ENCODE data around the gene ARVCF.

Gene ARVCF

GRCh38 chr22:19998991-19999820, 17.4 kb downstream of the ARVCF start:
- no peak for DNase-seq (ENCODE audit: low read depth)

- no peak for DNase-seq (ENCODE audit: low read depth)
Observed at GRCh38 chr22:19998232-19998951, 18.2 kb downstream of the ARVCF start.

DNA sequence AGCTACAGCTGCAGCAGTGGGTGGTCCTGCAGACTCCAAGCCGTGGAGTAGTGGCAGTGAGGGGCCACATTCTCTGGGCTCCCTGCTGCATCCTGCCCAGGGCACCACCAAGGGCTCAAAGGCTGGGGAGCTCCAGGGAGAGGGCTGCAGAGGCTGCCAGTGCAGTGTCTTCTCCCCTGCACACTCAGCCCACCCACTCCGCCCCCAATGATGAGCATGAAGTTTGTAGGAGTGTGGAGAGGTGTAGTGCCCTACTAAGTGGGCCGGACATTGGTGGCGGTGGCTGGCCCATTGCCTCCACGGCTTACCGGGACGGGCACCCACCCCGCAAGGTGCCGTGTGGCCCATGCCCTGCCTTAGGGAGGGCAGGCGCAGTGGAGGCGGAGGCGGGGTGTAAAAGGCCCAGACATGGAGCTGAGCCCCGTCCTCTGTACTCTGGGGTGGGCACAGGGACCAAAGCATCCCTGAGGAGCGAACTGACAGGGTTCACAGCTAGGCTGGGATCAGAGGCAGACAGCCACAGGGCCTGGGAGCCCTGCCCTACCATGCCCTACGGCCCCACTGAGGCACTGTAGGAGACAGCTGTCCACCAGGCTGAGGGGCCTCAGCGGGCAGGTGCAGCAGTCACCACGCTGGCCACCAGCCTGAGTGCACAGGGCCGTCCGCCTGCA, 18.9 kb downstream of the ARVCF start:
- no peak for DNase-seq (ENCODE audit: low read depth)

- no peak for DNase-seq (ENCODE audit: low read depth)
Observed at GRCh38 chr22:19996694-19997384, 19.8 kb downstream of the ARVCF start.

DNA sequence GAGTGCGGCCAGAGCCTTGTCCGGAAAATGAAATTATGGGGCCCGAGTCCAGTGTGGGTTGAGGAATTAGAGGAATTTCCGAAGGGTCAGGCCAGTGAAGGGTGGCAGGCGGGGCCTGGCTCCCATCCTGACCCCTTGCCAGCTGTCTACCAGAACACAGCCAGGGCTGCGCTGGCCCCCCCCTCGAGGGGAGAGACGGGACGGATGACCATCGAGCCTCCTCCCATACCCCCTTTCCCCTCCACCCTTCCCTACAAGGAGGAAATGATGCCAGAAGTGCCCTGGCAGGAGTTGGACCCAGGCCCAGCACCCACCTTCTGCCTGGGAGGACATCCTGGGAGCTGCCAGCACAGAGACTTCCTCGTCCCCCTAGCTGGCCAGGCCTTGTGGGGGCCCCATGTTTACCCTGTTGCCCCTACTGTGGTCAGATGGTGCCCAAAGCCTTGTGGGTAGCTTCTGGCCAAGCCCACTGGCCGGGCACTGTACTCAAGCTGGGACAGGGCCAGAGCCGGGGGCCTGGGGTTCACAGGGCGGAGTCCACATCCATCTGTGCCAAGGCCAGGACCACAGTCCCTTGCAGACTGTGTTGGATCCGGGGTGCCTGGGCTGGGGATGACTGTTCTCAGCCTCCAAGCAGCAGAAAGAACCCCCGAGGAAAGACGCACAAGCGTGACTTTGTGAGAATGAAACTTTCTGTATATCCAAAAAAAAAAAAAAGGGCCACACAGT, 20.8 kb downstream of the ARVCF start:
- DNase-seq (ENCODE audit: low read depth) = no peak

DNA sequence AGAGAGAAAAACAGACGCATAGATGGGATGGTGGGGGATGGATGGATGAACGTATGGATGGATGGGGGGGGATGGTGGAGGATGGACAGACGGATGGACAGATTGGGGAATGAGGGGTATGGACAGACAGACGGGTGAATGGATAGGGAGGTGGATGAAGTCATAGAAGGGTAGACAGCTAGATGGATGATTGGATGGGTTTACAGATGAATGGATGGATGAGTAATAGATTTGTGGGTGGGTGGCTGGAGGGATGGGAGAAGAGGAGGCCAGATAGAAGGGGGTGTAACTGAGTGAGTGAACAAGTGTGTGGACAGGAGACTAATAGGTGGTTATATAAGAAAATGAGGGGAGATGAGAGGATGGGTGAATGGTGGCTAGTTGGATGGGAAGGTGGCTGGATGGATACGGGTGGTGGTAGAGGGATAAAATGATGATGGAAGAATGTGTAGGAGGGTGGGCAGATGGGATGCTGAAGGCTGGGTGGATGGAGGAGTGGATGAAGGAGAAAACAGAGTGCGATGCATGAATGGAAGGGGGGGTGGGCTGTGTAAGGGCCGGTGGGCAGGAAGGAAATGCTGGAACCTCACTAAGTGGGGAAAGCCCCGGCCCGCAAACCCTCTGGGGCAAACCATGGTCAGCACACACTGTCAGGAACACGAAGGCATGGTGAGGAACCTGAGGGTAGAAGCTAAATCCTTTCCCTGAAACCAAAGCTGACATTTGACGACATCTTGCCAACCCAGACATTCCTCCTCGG, 21.6 kb downstream of the ARVCF start:
- DNase-seq (ENCODE audit: low read depth) = no peak

DNA sequence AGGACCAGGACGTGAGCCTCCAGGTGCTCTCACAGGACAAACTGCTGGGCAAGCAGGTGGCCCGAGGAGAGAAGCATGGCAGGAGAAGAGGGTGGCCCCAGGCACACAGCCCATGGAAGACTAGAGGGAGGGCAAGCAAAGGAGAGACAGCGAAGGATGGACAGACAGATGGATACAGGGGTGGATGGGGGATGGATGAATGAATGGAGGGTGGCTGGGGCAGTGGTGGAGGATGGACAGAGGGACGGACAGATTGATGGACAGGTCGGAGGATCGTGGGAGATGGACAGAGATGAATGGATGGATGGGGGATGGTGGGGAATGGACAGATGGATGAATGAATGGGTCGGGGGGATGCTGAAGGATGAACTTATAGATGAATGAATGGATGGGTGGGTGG, 22.7 kb downstream of the ARVCF start:
- no peak for DNase-seq (ENCODE audit: low read depth)

DNA sequence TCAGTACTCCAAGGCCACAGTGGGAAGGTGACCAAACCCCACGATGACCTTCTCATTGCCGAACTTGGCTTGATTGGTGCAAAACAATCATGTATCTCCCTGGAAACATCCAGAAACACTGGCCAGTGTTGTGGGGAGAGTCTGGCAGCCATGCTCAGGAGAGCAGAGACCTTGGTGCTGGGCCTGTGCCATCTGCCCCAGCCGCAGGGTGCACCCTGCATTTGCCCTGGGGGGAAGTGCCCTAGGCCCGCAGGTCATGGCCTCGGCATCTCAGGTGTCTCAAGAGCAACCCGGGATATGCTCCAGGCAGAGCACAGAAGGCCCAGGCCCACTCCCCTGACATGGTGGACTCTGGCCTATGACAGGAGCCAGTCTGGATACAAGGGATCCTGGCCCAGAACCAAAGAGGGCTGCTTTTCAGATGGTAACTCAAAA, 23.7 kb downstream of the ARVCF start:
- DNase-seq (ENCODE audit: low read depth) = no peak

GRCh38 chr22:19992481-19992911, 24.1 kb downstream of the ARVCF start:
- DNase-seq (ENCODE audit: low read depth) = no peak

DNA sequence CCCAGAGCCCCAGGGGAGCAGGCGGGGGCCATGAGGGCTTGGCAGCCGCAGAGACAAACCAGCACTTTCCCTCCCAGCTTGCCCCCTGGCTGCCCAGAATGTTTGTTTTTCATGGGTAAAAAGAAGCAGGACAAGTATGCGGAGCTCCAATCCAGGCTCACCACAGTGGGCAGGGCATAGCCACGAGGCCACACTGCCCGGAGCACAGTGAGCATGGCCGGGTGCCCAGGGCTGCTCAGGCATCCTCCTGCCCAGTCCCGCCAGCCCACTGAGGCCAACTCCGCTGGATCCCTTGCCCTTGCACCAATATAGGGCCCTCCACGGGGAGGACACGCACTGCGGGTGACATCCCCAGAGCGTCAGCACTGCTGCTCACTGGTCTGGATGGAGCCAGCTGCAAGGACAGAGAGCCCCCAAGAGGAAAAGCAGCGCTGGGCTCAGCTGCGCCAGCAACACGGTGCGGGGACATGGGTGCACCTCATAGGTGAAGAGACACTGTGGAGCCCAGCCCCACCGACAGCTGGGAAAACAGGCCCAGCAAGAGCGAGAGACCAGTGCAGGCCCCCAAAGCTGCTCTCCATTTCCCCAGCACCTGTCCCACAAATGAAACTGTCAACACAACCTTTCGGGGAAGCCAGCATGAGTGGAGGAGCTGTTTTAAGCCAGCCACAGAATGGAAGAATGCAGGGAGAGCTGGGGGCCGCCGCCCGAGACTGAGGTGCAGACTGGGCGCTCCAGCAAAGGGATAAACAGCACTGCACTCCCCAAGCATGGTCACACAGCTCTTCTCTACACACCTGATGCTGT, 24.8 kb downstream of the ARVCF start:
- DNase-seq (ENCODE audit: low read depth) = no peak

GRCh38 chr22:19991395-19991644, 25.3 kb downstream of the ARVCF start:
- DNase-seq (ENCODE audit: low read depth) = no peak

- DNase-seq (ENCODE audit: low read depth) = no peak
Observed at GRCh38 chr22:19990609-19991394, 25.8 kb downstream of the ARVCF start.

GRCh38 chr22:19990188-19990587, 26.4 kb downstream of the ARVCF start:
- no peak for DNase-seq (ENCODE audit: low read depth)

DNA sequence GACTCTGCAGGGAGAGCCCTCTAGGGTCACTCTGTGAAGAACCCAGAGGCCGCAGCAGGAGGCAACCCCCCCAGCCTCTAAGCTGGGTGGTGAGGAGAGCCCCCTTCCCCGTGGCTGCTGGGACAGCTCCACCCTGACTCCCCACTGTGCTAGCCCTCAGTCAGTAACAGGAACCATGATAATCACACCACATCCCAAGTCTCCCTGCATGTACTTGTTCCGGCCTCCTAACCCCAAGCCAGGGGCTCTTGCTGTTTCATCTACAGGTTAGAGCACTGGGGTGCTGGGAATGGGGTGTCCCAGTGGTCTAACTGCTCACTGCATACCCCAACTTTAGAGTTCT, 26.9 kb downstream of the ARVCF start:
- DNase-seq (ENCODE audit: low read depth) = no peak

GRCh38 chr22:19988965-19989724, 27.5 kb downstream of the ARVCF start:
- DNase-seq (ENCODE audit: low read depth) = no peak

DNA sequence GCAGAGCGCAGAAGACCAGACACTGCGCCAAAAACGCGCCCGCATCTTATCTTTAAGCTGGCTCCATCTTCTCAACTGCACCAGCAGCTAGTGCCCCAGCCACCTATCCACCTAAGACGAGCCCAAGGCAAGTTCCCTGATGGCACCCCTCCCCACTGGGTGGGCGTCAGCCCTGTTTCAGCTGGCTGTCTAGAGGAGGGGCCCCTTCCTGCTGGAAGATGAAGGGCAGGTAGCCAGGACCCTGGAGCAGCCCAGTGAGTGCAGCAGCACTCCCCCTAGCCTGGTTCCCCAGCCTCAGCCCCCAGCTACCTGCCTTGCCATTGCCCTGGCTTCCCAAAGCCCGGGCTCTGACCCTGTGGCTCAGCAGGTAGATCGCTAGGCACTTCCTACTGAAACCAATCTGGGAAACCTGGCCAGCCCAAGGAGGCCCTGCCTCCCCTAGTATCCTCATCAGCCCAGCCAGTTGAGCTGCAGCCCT, 28.3 kb downstream of the ARVCF start:
- no peak for DNase-seq (ENCODE audit: low read depth)

DNA sequence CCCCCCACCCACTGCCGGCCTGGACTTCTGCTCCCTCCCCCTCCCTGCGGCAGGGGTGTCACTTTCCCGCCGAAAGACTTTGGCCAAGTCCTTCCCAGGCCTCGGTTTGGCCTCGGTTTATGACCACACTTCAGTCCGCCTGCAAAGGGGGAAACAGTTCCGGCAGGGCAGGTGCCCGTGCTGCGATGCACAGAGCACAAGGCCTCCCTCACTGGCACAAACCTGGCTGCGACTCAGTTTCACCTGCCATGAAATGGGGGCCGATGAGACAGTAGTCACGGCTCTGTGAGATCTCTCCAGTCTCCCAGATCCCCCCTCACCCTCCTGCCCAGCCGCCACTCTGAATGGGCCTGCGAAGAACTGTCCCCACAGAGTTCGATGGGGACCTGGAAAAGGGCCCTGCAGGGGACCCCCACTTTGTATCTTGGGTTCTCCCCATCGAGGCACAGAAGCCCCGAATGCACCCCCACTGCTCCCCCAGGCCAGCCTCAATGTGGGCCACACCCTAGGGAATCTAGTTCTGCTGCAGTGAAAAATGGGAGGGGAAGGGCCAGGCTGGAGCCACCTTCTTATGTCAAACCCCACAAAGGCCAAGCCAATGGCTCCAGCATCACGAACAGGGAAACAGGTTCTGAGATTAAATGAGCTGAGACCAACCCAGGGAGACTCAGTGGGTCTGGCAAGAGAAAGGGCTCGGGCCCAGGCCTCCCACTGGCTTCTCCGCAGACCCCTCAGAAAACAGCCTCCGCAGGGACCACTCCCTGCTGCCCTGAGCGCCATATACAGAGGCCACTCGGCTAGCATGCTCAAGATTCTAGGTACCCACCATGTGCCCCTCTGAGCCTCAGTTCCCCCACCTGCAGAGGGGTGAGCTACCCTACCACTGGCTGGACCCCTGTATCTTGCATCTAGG, 29.0 kb downstream of the ARVCF start:
- no peak for DNase-seq (ENCODE audit: low read depth)
